ELR (cell line): ENCODE data around the gene MGRN1.
A peak's percentile ranks its signal among the peaks of the same experiment; 100 is the strongest.

Experiments
- DNase-seq: peaks from one replicate; pipeline ENCODE4 v3.0.0-alpha.2; 2015; ENCODE audit warnings: low read depth

Gene MGRN1

GRCh38 chr16:4624015-4624826 lies at the start of gene MGRN1:
Gene MGRN1, plus strand, starts transcription at chr16:4624826. Its CDS starts 135 bp downstream, at chr16:4624961.
- DNase-seq = peak; percentile 98

- DNase-seq = no peak
These were observed 49.5 kb upstream of the MGRN1 start for GRCh38 chr16:4574919-4575705.

GRCh38 chr16:4576008-4576407 lies 48.6 kb upstream of the MGRN1 start:
- DNase-seq = no peak

GRCh38 chr16:4578961-4579530 lies 45.6 kb upstream of the MGRN1 start:
- DNase-seq = no peak

- no peak for DNase-seq
These were observed 44.4 kb upstream of the MGRN1 start for GRCh38 chr16:4580250-4580649.

GRCh38 chr16:4583906-4584305 lies 40.7 kb upstream of the MGRN1 start:
- DNase-seq = no peak

- no peak for DNase-seq
These were observed 38.3 kb upstream of the MGRN1 start for GRCh38 chr16:4586291-4586690.

GRCh38 chr16:4588386-4588785 lies 36.2 kb upstream of the MGRN1 start:
- no peak for DNase-seq

GRCh38 chr16:4588961-4589360 lies 35.7 kb upstream of the MGRN1 start:
- DNase-seq = no peak

- DNase-seq = no peak
These were observed 33.4 kb upstream of the MGRN1 start for GRCh38 chr16:4591191-4591590.

- no peak for DNase-seq
These were observed 32.7 kb upstream of the MGRN1 start for GRCh38 chr16:4591706-4592470.

- DNase-seq = no peak
These were observed 31.5 kb upstream of the MGRN1 start for GRCh38 chr16:4593086-4593485.

- no peak for DNase-seq
These were observed 29.9 kb upstream of the MGRN1 start for GRCh38 chr16:4594433-4595410.

GRCh38 chr16:4597174-4597573 lies 27.5 kb upstream of the MGRN1 start:
- no peak for DNase-seq

- no peak for DNase-seq
These were observed 25.6 kb upstream of the MGRN1 start for GRCh38 chr16:4599037-4599436.

- no peak for DNase-seq
These were observed 25.1 kb upstream of the MGRN1 start for GRCh38 chr16:4599545-4599944.

- no peak for DNase-seq
These were observed 23.4 kb upstream of the MGRN1 start for GRCh38 chr16:4601036-4601863.

GRCh38 chr16:4601864-4602186 lies 22.8 kb upstream of the MGRN1 start:
- no peak for DNase-seq

GRCh38 chr16:4602331-4602730 lies 22.3 kb upstream of the MGRN1 start:
- no peak for DNase-seq

GRCh38 chr16:4603624-4604170 lies 20.9 kb upstream of the MGRN1 start:
- no peak for DNase-seq
